ENCODE measurements around the gene TGFB2.

DNA sequence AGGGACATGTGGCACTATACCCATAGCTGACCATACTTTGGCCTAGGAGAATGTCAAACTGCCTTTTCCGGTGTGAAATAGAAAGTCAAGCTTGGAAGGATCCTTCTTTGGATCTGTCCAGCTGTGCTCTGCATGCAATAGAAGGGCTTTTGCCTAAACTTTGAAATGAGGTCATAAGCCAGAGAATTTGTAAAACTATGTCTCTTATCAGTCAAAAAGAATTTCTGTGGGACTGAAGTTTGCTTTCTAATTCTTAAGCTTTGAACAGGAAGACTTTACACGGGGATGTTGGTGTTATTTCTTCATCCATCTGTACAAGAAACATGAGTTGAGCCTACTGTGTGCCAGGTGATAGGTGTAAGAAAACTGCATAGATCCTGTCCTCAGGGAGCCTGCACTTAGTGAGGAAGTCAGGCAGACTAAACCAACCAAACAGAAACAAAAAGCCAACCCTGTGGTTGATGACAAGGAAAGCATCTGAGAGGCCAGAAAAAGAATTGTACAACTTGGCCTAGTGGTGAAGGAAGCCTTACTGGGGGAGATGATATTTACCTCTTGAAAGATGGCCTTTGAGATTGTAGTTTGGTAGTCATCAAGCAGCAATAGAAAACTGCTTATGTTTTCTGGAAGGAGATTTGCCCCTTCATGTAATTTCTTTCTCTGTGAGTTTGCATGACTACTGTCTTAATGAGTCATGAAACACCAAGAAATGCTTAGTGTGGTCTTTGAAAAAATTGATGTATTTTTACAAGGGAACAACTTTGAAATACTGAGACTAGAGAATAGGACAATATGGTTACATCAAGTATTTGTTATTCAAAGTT is 24.8 kb downstream of the TGFB2 start:
- TF ChIP-seq, protein P1, sequence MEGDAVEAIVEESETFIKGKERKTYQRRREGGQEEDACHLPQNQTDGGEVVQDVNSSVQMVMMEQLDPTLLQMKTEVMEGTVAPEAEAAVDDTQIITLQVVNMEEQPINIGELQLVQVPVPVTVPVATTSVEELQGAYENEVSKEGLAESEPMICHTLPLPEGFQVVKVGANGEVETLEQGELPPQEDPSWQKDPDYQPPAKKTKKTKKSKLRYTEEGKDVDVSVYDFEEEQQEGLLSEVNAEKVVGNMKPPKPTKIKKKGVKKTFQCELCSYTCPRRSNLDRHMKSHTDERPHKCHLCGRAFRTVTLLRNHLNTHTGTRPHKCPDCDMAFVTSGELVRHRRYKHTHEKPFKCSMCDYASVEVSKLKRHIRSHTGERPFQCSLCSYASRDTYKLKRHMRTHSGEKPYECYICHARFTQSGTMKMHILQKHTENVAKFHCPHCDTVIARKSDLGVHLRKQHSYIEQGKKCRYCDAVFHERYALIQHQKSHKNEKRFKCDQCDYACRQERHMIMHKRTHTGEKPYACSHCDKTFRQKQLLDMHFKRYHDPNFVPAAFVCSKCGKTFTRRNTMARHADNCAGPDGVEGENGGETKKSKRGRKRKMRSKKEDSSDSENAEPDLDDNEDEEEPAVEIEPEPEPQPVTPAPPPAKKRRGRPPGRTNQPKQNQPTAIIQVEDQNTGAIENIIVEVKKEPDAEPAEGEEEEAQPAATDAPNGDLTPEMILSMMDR (IDR thresholded peaks at IDR 0.05; ENCODE audit: low read depth, low read length) = no peak
- TF ChIP-seq EZH2phosphoT487 (IDR thresholded peaks at IDR 0.05; ENCODE audit: low read depth) = no peak
